GM19239 (cell line): Measurements from ENCODE around the gene UGT1A1.

ENCODE experiments used
- DNase-seq: peaks from one replicate; pipeline ENCODE4 v3.0.0; 2011; ENCODE audit warnings: low spot score; ENCODE audit not compliant: insufficient read length
- FAIRE-seq: peaks from 2 replicates; lab custom pipeline; 2011; peaks lifted over from hg19 to GRCh38; lab: Jason Lieb, UNC

Gene UGT1A1

DNA sequence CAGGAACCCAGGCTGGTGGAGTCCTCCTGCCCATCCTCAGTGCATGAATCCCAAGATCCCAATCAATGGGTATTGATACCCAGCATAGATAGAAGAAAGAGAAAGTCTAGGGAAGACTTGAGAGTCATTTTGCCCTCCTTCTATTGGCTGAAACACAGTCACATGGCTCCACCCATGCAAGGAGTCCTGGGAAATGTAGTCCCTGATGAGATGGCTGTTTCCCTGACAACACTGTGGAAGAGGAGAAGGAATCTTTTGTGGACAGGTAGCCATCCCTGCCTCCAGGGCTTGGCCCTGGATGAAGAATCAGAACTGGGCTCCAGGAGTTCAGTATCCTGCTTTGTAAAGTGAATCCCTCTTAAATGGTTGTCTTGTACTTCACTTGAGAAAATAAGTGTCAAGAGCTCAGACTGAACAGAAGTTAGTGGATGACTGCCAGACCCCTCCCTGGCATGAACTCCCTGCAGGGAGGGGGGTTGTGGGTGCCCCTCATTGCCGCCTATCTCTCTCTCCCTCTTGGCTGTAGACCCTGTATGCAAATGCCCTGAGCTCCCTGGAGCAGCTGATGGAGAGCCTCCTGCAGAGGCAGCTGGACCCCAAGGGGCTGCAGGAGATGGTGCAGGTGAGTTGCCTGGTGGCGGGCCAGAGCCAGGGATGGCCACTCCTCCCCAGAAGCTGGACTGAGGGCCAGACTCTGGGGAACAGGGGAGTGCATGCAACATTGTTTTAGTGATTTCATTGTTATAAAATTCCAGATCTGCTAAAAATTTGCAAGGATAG, 54.2 kb downstream of the UGT1A1 start:
- no peak for DNase-seq

DNA sequence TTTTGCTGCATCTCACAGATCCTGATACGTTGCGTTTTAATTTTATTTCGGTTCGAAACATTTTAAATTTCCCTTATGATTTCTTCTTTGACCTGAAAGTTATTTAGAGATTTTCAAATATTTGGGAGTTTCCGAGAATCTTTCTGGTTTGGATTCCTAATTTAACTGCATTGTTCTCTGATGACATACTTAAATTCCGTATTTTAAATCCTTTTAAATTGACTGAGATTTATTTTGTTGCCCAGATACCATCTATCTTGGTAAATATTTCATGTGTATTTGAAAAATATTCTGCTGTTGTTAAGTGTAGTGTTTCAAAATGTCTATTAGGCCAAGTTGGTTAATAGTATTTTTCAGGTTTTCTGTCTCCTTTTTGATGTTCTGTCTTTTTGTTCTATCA, 55.8 kb downstream of the UGT1A1 start:
- DNase-seq, result no peak

More for the DNA sequence above, 54.2 kb downstream of the UGT1A1 start:
- no peak for FAIRE-seq

DNA sequence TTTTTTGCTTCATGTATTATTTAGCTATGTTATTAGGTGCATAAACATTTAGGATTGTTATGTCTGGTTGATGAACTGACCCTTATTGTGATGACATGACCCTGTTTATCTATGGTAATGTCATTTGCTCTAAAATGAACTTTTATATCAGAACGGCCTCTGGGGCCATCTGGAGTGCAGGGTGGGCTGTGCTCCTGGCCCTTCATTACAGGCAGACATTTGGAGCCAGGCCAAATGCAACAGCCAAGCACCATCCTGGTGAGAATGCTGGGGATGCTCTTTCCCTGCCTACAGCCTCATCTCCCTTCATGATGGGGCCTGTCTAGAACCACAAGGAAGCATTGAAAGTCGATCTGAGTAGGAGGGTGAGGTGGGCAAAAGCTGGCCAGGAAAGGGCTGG, 56.3 kb downstream of the UGT1A1 start:
- DNase-seq (no peak), FAIRE-seq (no peak)

More for the DNA sequence above, 55.8 kb downstream of the UGT1A1 start:
- no peak for FAIRE-seq

- FAIRE-seq (no peak), DNase-seq (no peak)
Observed at GRCh38 chr2:233816771-233817170, 56.7 kb downstream of the UGT1A1 start.

- no peak for DNase-seq
- no peak for FAIRE-seq
Observed at GRCh38 chr2:233817361-233817911, 57.4 kb downstream of the UGT1A1 start.

DNA sequence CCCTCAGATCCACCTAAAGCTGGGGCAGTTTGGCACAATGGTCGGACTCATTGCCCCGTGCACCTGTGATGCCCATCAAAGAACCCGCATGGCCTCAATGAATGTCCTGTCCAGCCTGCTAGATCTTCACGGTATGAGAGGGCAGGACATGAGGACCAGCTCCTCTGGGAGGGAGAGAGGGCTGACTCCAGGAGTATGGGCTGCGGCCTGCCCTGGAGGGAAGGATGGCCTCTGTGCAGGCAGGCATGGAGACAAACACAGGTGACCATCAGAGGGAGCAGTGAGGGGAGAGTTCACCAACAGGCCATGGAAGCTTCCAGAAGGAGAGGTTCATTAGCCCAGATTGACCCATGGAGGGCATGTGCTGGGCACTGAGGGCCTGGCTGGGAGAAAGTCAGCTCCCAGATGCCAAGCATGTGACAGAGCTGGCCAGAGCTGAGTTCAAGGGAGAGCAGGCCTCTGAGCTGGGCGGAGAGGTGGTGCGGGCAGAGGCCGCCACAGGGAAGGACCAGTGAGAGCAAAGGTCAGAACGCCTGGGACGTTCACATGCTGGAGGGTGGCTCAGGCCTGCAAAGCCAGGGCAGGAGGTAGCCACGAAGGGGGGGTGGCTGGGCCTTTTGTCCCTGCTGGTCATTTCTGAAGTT, 58.0 kb downstream of the UGT1A1 start:
- FAIRE-seq, result no peak
- no peak for DNase-seq

- FAIRE-seq, result no peak
- DNase-seq, result no peak
Observed at GRCh38 chr2:233818639-233819621, 58.9 kb downstream of the UGT1A1 start.

GRCh38 chr2:233819884-233820773, 60.1 kb downstream of the UGT1A1 start:
- DNase-seq, result no peak
- FAIRE-seq, result no peak

DNA sequence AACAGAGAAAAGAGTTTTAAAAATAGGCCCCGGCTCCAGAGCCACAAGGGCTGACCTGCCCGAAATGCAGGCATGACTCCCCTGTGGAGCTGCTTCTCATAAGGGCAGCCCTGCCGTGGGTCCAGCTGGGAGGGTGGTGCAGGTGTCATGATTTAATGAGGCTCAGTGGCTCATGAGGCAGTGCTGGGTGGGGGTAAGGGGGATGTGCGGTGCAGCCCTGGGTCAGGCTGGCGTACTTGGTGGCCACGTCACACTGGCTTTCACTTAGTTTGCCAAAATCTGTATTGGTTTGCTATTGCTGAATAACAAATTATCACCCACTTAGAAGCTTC, 60.7 kb downstream of the UGT1A1 start:
- DNase-seq (no peak), FAIRE-seq (no peak)

DNA sequence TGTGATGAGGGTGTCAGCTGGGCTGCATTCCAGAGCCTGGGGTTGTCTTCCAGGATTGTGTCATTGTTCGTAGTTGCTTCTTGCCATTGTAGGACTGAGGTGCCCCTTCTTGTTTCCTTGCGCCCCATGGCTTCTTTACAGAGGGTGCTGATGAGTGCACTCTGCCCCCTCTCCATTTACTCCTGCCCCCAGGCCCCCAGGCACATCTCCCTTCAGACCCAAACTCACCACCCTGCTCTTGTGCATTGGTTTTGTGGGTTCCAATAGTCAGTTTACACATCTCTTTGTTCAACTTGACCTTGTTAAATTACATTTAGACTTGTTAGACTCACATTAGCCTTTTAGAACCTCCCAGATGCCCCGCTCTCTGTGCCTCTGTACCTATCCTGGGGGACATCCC, 61.1 kb downstream of the UGT1A1 start:
- FAIRE-seq (no peak), DNase-seq (no peak)

- FAIRE-seq, result no peak
- DNase-seq, result no peak
Observed at GRCh38 chr2:233821709-233822100, 61.6 kb downstream of the UGT1A1 start.

- FAIRE-seq (no peak), DNase-seq (no peak)
Observed at GRCh38 chr2:233822101-233822771, 62.2 kb downstream of the UGT1A1 start.
